IMR-90 (cell line): ENCODE data around the gene SS18. TPM values are rescaled to one million over a fixed set of nuclear protein-coding genes. Genes with fewer than 3 reads are reported as not detected.

Experiments used
- ATAC-seq: fragments of 200-7000 bp; cut with Tn5 transposase; 2 replicates; pipeline ENCODE4 v1.9.1; 2020; ENCODE audit warnings: low read depth, mild to moderate bottlenecking, moderate library complexity
- BruUV-seq: library from RNA; stranded (reverse); fragments of 400-500 nt; replicated peaks from 2 replicates; lab custom pipeline; 2021; lab: Mats Ljungman, UMichigan
- CTCF ChIA-PET: fragments of 300-600 bp; formaldehyde crosslinking; extraction: SDS; loops from one replicate; lab custom pipeline; 2021; ENCODE audit warnings: antibody characterized with exemption; lab: Yijun Ruan, JAX
- POLR2A ChIA-PET: fragments of 300-600 bp; sonication (Branson Sonifier 250); formaldehyde crosslinking; loops from one replicate; lab custom pipeline; 2022; ENCODE audit warnings: antibody characterized with exemption; ENCODE audit not compliant: unreplicated experiment; lab: Charles Lee
- DNase-seq: peaks from one replicate; pipeline ENCODE4 v3.0.0; 2013
- H2AFZ ChIP-seq: replicated peaks from 2 replicates; pipeline ENCODE3; 2013; ENCODE audit warnings: low read length, mild to moderate bottlenecking; ENCODE audit not compliant: poor library complexity
- H2AK5ac ChIP-seq: 2 replicates; pipeline ENCODE4 v1.6.1; 2013; ENCODE audit warnings: low read depth, low read length, inconsistent platforms
- H2AK9ac ChIP-seq: replicated peaks from 2 replicates; pipeline ENCODE3; 2013; ENCODE audit warnings: mild to moderate bottlenecking, low read depth, low read length, moderate library complexity; ENCODE audit not compliant: poor library complexity
- H2BK120ac ChIP-seq: 2 replicates; pipeline ENCODE4 v1.6.1; 2013; ENCODE audit warnings: low read depth, low read length, inconsistent platforms
- H2BK15ac ChIP-seq: 3 replicates; pipeline ENCODE4 v1.6.1; 2013; ENCODE audit warnings: low read depth, low read length, inconsistent platforms
- H2BK20ac ChIP-seq: 2 replicates; pipeline ENCODE4 v1.6.1; 2013; ENCODE audit warnings: low read depth, mild to moderate bottlenecking, inconsistent platforms, low read length, moderate library complexity
- H2BK5ac ChIP-seq: 2 replicates; pipeline ENCODE4 v1.6.1; 2013; ENCODE audit warnings: mild to moderate bottlenecking, low read depth, low read length, inconsistent platforms; ENCODE audit not compliant: poor library complexity, severe bottlenecking
- H3K14ac ChIP-seq: replicated peaks from 2 replicates; pipeline ENCODE4 v1.6.1; 2013; ENCODE audit warnings: low read depth, low read length, inconsistent platforms
- H3K18ac ChIP-seq: 2 replicates; pipeline ENCODE4 v1.6.1; 2013; ENCODE audit warnings: low read depth, low read length, control low read depth
- H3K23ac ChIP-seq: 2 replicates; pipeline ENCODE4 v1.6.1; 2013; ENCODE audit warnings: low read depth, low read length, inconsistent platforms
- H3K27ac ChIP-seq: 2 replicates; pipeline ENCODE4 v1.5.1; 2013; ENCODE audit warnings: mild to moderate bottlenecking, control low read depth, low read length; ENCODE audit not compliant: insufficient read depth
- H3K27me3 ChIP-seq: 2 replicates; pipeline ENCODE4 v1.6.1; 2013; ENCODE audit warnings: low read length; ENCODE audit not compliant: control insufficient read depth, insufficient read depth
- H3K36me3 ChIP-seq: 2 replicates; pipeline ENCODE4 v1.6.1; 2013; ENCODE audit warnings: low read length, mixed read lengths; ENCODE audit not compliant: control insufficient read depth, insufficient read depth
- H3K4ac ChIP-seq: 2 replicates; pipeline ENCODE4 v1.6.1; 2013; ENCODE audit warnings: low read depth, low read length, inconsistent platforms
- H3K4me1 ChIP-seq: 2 replicates; pipeline ENCODE4 v1.6.1; 2013; ENCODE audit warnings: low read length, mixed read lengths; ENCODE audit not compliant: control insufficient read depth, insufficient read depth
- H3K4me2 ChIP-seq: 2 replicates; pipeline ENCODE4 v1.6.1; 2013; ENCODE audit warnings: low read depth, mild to moderate bottlenecking, control low read depth, low read length, moderate library complexity
- H3K4me3 ChIP-seq: 2 replicates; pipeline ENCODE4 v1.5.1; 2013; ENCODE audit warnings: low read depth, mild to moderate bottlenecking, control low read depth, low read length, moderate library complexity; ENCODE audit not compliant: insufficient read depth
- H3K56ac ChIP-seq: 2 replicates; pipeline ENCODE4 v1.6.1; 2013; ENCODE audit warnings: low read length, inconsistent platforms; ENCODE audit not compliant: insufficient read depth; ENCODE audit errors: extremely low read depth
- H3K79me1 ChIP-seq, 2 experiments: 2 replicates each; pipeline ENCODE4 v1.6.1; 2013; ENCODE audit warnings: low read length in 2 of 2, inconsistent platforms in 1 of 2, low read depth in 1 of 2
- H3K9ac ChIP-seq: 2 replicates; pipeline ENCODE4 v1.6.1; 2013; ENCODE audit warnings: low read depth, low read length, control low read depth
- H3K9me1 ChIP-seq: 2 replicates; pipeline ENCODE4 v1.6.1; 2013; ENCODE audit warnings: low read length, inconsistent platforms; ENCODE audit not compliant: insufficient read depth
- H3K9me3 ChIP-seq: 2 replicates; pipeline ENCODE4 v1.6.1; 2013; ENCODE audit warnings: low read length; ENCODE audit not compliant: control insufficient read depth, insufficient read depth
- H4K20me1 ChIP-seq: 2 replicates; pipeline ENCODE4 v1.6.1; 2013; ENCODE audit warnings: low read length, inconsistent platforms; ENCODE audit not compliant: insufficient read depth
- H4K5ac ChIP-seq: 2 replicates; pipeline ENCODE4 v1.6.1; 2013; ENCODE audit warnings: mild to moderate bottlenecking, low read depth, low read length, control low read depth
- H4K8ac ChIP-seq, 2 experiments: 2 replicates each; pipeline ENCODE4 v1.6.1; 2013; ENCODE audit warnings: low read depth in 2 of 2, low read length in 2 of 2, control low read depth in 1 of 2, inconsistent platforms in 1 of 2
- H4K91ac ChIP-seq: 2 replicates; pipeline ENCODE4 v1.6.1; 2013; ENCODE audit warnings: low read depth, low read length, inconsistent platforms; ENCODE audit not compliant: insufficient read depth
- CEBPB ChIP-seq: IDR thresholded peaks from 2 replicates; pipeline ENCODE4 v1.6.1; 2012; ENCODE audit warnings: low read depth, low read length, improper control_type of control experiment
- MAZ ChIP-seq: IDR thresholded peaks from 2 replicates; pipeline ENCODE4 v1.6.1; 2012; ENCODE audit warnings: low read depth, mild to moderate bottlenecking, low read length, improper control_type of control experiment, moderate library complexity, borderline replicate concordance
- WGBS, 2 experiments: methylation state at CpG; one replicate each; pipeline versions ENCODE4 v1.1.5 to v1.1.7; 2013; ENCODE audit warnings: missing lambda C conversion rate in 2 of 2; ENCODE audit not compliant: insufficient read length in 1 of 2; ENCODE audit errors: extremely low coverage in 2 of 2; 5-methylcytosine and 5-hydroxymethylcytosine counted together
- dilution Hi-C: fragments of 300-500 bp; cut with HindIII; formaldehyde crosslinking; loops from one replicate; pipeline ENCODE4 v1.14.3; 2018; ENCODE audit warnings: low sequenced_read_pairs; ENCODE audit not compliant: unreplicated experiment
- in situ Hi-C: fragments of 300-500 bp; cut with MboI; formaldehyde crosslinking; loops from 3 replicates; pipeline ENCODE4 v1.14.3; 2019; ENCODE audit warnings: low sequenced_read_pairs, inconsistent platforms, mixed read lengths
- intact Hi-C: fragments of 100-400 bp; cut with micrococcal nuclease; formaldehyde crosslinking; loops from 2 replicates; pipeline ENCODE4 v1.10.0; 2022
- polyA plus RNA-seq, 3 experiments: library from polyadenylated mRNA; depleted of rRNA; stranded (reverse); fragments of >200 nt; gene quantifications; 2 replicates each; pipeline ENCODE4 v1.2.3, GENCODE V29; 2012; ENCODE audit warnings: low replicate concordance in 1 of 3
- total RNA-seq: library from RNA; depleted of rRNA; stranded (reverse); fragments of >200 nt; gene quantifications from 2 replicates; pipeline ENCODE4 v1.2.3, GENCODE V29; 2012

Gene SS18
- total and polyA plus RNA-seq, 2 of the 4 experiments (the other 2 are of a cell fraction), result 112 to 242 TPM

GRCh38 chr18:26056291-26056690, 34.1 kb downstream of the SS18 start:
- DNase-seq (peak; percentile 66), ATAC-seq (no peak)
- no peak overlapping the region for H3K14ac ChIP-seq
- H2AK5ac ChIP-seq, result no peak overlapping the region
- no peaks in the 10 kb centered on the region for H3K27me3 ChIP-seq
- POLR2A ChIA-PET, result no interaction called here
- no peak overlapping the region for H3K4ac ChIP-seq
- H2AK9ac ChIP-seq, result no peak overlapping the region
- H3K18ac ChIP-seq, result no peak overlapping the region
- H3K27ac ChIP-seq, result no peak overlapping the region
- no peak overlapping the region for H4K91ac ChIP-seq
- no peaks in the 10 kb centered on the region for H3K9me3 ChIP-seq
- TF ChIP-seq MAZ, result no peak
- peak; percentile 78 for TF ChIP-seq CEBPB
- no peak overlapping the region for H3K4me2 ChIP-seq
- H3K4me1 ChIP-seq, result peaks cover 4% of the 10 kb centered on the region
- H2BK15ac ChIP-seq, result no peak overlapping the region
- H3K79me1 ChIP-seq, result peaks cover 27 to 41% of the 10 kb centered on the region in 2 experiments
- peaks cover 11% of the 10 kb centered on the region for H4K20me1 ChIP-seq
- H4K8ac ChIP-seq, result no peak overlapping the region
- H2AFZ ChIP-seq, result no peak overlapping the region
- no peak overlapping the region for H3K9ac ChIP-seq
- CTCF ChIA-PET, result no interaction called here
- H2BK120ac ChIP-seq, result no peak overlapping the region
- no TSS peak for BruUV-seq
- peak overlapping the region; percentile 4; the same call in 1 of the 2 replicates for H3K23ac ChIP-seq
- WGBS, 2 experiments, result no CpG with 5 or more reads among the region's 1 CpG
- intact Hi-C loops, result no loop called here
- no peak overlapping the region for H3K4me3 ChIP-seq
- peaks cover 16% of the 10 kb centered on the region for H3K36me3 ChIP-seq
- H2BK20ac ChIP-seq, result no peak overlapping the region
- H3K56ac ChIP-seq, result no peak overlapping the region
- in situ Hi-C loops, result no loop called here
- H2BK5ac ChIP-seq, result peak overlapping the region; percentile 65
- H4K5ac ChIP-seq, result no peak overlapping the region
- dilution Hi-C loops, result no loop called here
- H3K9me1 ChIP-seq, result peaks cover 11% of the 10 kb centered on the region
